WTC11 (cell line): ENCODE measurements around the gene SUPT3H. TPM values are rescaled to one million over a fixed set of nuclear protein-coding genes. Genes with fewer than 3 reads are reported as not detected.

Experiments used
- ATAC-seq: fragments of 200-7000 bp; cut with Tn5 transposase; 2 replicates; pipeline ENCODE4 v1.10.0; 2021; ENCODE audit warnings: mild to moderate bottlenecking, moderate library complexity
- CTCF ChIA-PET: fragments of 300-600 bp; sonication (Branson Sonifier 250); formaldehyde crosslinking; loops from one replicate; lab custom pipeline; 2021; ENCODE audit warnings: antibody characterized with exemption; lab: Charles Lee
- POLR2A ChIA-PET: fragments of 350-600 bp; sonication (Branson Sonifier 250); formaldehyde crosslinking; loops from one replicate; lab custom pipeline; 2021; ENCODE audit warnings: antibody characterized with exemption; lab: Charles Lee
- DNase-seq: peaks from one replicate; pipeline ENCODE4 v3.0.0; 2021; ENCODE audit warnings: low spot score
- H3K27ac Mint-ChIP-seq: 2 replicates; pipeline ENCODE4 v1.8.0; 2021; ENCODE audit warnings: mixed read lengths
- H3K27me3 Mint-ChIP-seq: 2 replicates; pipeline ENCODE4 v1.8.0; 2021; ENCODE audit warnings: low read depth, mild to moderate bottlenecking, moderate library complexity, mixed read lengths
- H3K36me3 Mint-ChIP-seq: 2 replicates; pipeline ENCODE4 v1.8.0; 2021; ENCODE audit warnings: mixed read lengths
- H3K4me1 Mint-ChIP-seq: 2 replicates; pipeline ENCODE4 v1.8.0; 2022; ENCODE audit warnings: mixed read lengths
- H3K4me3 Mint-ChIP-seq: 2 replicates; pipeline ENCODE4 v1.8.0; 2021; ENCODE audit warnings: mild to moderate bottlenecking, moderate library complexity, mixed read lengths
- H3K9me3 Mint-ChIP-seq: 2 replicates; pipeline ENCODE4 v1.8.0; 2021; ENCODE audit warnings: mixed read lengths
- CBFB ChIP-seq: sonication (generic); formaldehyde crosslinking; IDR thresholded peaks from 2 replicates; pipeline ENCODE4 v1.8.1; 2022; ENCODE audit warnings: mild to moderate bottlenecking, low read depth, missing genetic modification reagents
- CREB1 ChIP-seq: sonication (generic); formaldehyde crosslinking; IDR thresholded peaks from 2 replicates; pipeline ENCODE4 v1.8.0; 2023; ENCODE audit warnings: mild to moderate bottlenecking, missing genetic modification reagents
- ESRRA ChIP-seq: sonication (generic); formaldehyde crosslinking; IDR thresholded peaks from 2 replicates; pipeline ENCODE4 v1.8.1; 2022; ENCODE audit warnings: mild to moderate bottlenecking, missing genetic modification reagents, borderline replicate concordance
- FOXJ3 ChIP-seq: sonication (generic); formaldehyde crosslinking; IDR thresholded peaks from 2 replicates; pipeline ENCODE4 v1.9.0; 2021; ENCODE audit warnings: missing genetic modification reagents, mild to moderate bottlenecking, borderline replicate concordance
- FOXK1 ChIP-seq: sonication (generic); formaldehyde crosslinking; IDR thresholded peaks from 2 replicates; pipeline ENCODE4 v1.8.0; 2022; ENCODE audit warnings: mild to moderate bottlenecking, moderate library complexity, missing genetic modification reagents
- GABPB1 ChIP-seq: sonication (generic); formaldehyde crosslinking; IDR thresholded peaks from 2 replicates; pipeline ENCODE4 v1.8.1; 2023; ENCODE audit warnings: mild to moderate bottlenecking, missing genetic modification reagents
- JUN ChIP-seq: sonication (generic); formaldehyde crosslinking; IDR thresholded peaks from 2 replicates; pipeline ENCODE4 v1.8.0; 2023; ENCODE audit warnings: mild to moderate bottlenecking, missing genetic modification reagents
- NFATC4 ChIP-seq: fragments of 250-450 bp; sonication (Bioruptor Pico); IDR thresholded peaks from 2 replicates; pipeline ENCODE4 v1.9.0; 2021; ENCODE audit warnings: mild to moderate bottlenecking
- NFE2L1 ChIP-seq: sonication (generic); formaldehyde crosslinking; IDR thresholded peaks from 2 replicates; pipeline ENCODE4 v1.8.1; 2023; ENCODE audit warnings: missing genetic modification reagents
- OVOL2 ChIP-seq: fragments of 250-450 bp; sonication (Bioruptor Pico); IDR thresholded peaks from 2 replicates; pipeline ENCODE4 v1.9.0; 2021; ENCODE audit warnings: mild to moderate bottlenecking, borderline replicate concordance
- PRRX2 ChIP-seq: fragments of 250-450 bp; sonication (Bioruptor Pico); IDR thresholded peaks from 2 replicates; pipeline ENCODE4 v1.8.0; 2021; ENCODE audit warnings: mild to moderate bottlenecking
- SMAD4 ChIP-seq: sonication (generic); formaldehyde crosslinking; IDR thresholded peaks from 2 replicates; pipeline ENCODE4 v1.8.0; 2022; ENCODE audit warnings: mild to moderate bottlenecking, missing genetic modification reagents
- TEAD1 ChIP-seq: sonication (generic); formaldehyde crosslinking; IDR thresholded peaks from 2 replicates; pipeline ENCODE4 v1.8.0; 2022; ENCODE audit warnings: mild to moderate bottlenecking, missing genetic modification reagents
- ZBTB21 ChIP-seq: sonication (generic); formaldehyde crosslinking; IDR thresholded peaks from 2 replicates; pipeline ENCODE4 v1.8.1; 2023; ENCODE audit warnings: mild to moderate bottlenecking, missing genetic modification reagents, borderline replicate concordance
- ZNF121 ChIP-seq: sonication (generic); formaldehyde crosslinking; IDR thresholded peaks from 2 replicates; pipeline ENCODE4 v1.8.0; 2023; ENCODE audit warnings: missing genetic modification reagents
- total RNA-seq: library from RNA; stranded (reverse); gene quantifications from 3 replicates; pipeline ENCODE4 v1.2.3, GENCODE V29; 2021
- TF ChIP-seq, protein P1 (sequence below): sonication (generic); formaldehyde crosslinking; IDR thresholded peaks from 2 replicates; pipeline ENCODE4 v1.8.1; 2022; ENCODE audit warnings: mild to moderate bottlenecking, missing genetic modification reagents, moderate library complexity, borderline replicate concordance
- TF ChIP-seq, protein P2 (sequence below): sonication (generic); formaldehyde crosslinking; IDR thresholded peaks from 2 replicates; pipeline ENCODE4 v1.8.0; 2023; ENCODE audit warnings: missing genetic modification reagents
- TF ChIP-seq, protein P3 (sequence below): fragments of 250-450 bp; sonication (Bioruptor Pico); IDR thresholded peaks from 2 replicates; pipeline ENCODE4 v1.9.0; 2021; ENCODE audit warnings: mild to moderate bottlenecking
- TF ChIP-seq, protein P4 (sequence below): sonication (generic); formaldehyde crosslinking; IDR thresholded peaks from 2 replicates; pipeline ENCODE4 v1.8.1; 2023; ENCODE audit warnings: mild to moderate bottlenecking, missing genetic modification reagents, borderline replicate concordance
- TF ChIP-seq, protein P5 (sequence below): sonication (generic); formaldehyde crosslinking; IDR thresholded peaks from 2 replicates; pipeline ENCODE4 v1.8.1; 2022; ENCODE audit warnings: missing genetic modification reagents, borderline replicate concordance
- TF ChIP-seq, protein P6 (sequence below): sonication (generic); formaldehyde crosslinking; IDR thresholded peaks from 2 replicates; pipeline ENCODE4 v1.8.1; 2023; ENCODE audit warnings: mild to moderate bottlenecking, missing genetic modification reagents
- TF ChIP-seq, protein P7 (sequence below): sonication (generic); formaldehyde crosslinking; IDR thresholded peaks from 2 replicates; pipeline ENCODE4 v1.8.0; 2022; ENCODE audit warnings: mild to moderate bottlenecking, missing genetic modification reagents

SUPT3H gene
- total RNA-seq, 1 experiment from 2014 or later = 15.3 TPM

DNA sequence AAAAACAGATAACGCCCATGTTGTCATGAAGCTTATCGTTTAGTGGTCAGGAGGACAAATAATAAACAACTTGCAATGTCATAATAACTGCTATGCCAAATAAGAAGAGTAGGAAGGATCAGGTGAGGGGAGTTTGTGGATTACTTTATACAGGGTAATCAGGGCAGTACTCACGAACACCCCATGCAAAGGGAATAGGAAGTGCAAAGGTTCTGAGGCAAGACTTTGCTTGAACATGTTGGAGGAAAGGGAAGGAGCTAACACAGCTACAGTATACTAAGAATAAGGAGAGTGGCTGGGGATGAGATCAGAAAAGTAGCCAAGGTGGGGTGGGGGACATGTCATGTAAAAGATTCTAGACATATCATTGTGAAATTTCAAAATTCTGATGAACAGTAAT, 341.6 kb downstream of the SUPT3H start:
- no peak overlapping the region for H3K4me3 Mint-ChIP-seq
- no peaks in the 10 kb centered on the region for H3K27me3 Mint-ChIP-seq
- ChIA-PET POLR2A (no interaction called here), CTCF (no interaction called here)
- H3K4me1 Mint-ChIP-seq = no peaks in the 10 kb centered on the region; the same call in 1 of the 2 replicates
- no peaks in the 10 kb centered on the region for H3K9me3 Mint-ChIP-seq
- DNase-seq = no peak
- ATAC-seq = no peak
- TF ChIP-seq, protein P1, sequence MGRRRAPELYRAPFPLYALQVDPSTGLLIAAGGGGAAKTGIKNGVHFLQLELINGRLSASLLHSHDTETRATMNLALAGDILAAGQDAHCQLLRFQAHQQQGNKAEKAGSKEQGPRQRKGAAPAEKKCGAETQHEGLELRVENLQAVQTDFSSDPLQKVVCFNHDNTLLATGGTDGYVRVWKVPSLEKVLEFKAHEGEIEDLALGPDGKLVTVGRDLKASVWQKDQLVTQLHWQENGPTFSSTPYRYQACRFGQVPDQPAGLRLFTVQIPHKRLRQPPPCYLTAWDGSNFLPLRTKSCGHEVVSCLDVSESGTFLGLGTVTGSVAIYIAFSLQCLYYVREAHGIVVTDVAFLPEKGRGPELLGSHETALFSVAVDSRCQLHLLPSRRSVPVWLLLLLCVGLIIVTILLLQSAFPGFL = no peak
- TF ChIP-seq, protein P2, sequence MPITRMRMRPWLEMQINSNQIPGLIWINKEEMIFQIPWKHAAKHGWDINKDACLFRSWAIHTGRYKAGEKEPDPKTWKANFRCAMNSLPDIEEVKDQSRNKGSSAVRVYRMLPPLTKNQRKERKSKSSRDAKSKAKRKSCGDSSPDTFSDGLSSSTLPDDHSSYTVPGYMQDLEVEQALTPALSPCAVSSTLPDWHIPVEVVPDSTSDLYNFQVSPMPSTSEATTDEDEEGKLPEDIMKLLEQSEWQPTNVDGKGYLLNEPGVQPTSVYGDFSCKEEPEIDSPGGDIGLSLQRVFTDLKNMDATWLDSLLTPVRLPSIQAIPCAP (CRISPR knock-in tag) = no peak
- TF ChIP-seq, protein P3, sequence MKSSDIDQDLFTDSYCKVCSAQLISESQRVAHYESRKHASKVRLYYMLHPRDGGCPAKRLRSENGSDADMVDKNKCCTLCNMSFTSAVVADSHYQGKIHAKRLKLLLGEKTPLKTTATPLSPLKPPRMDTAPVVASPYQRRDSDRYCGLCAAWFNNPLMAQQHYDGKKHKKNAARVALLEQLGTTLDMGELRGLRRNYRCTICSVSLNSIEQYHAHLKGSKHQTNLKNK (CRISPR knock-in tag) = no peak
- TF ChIP-seq ZNF121 (CRISPR knock-in tag) = no peak
- no peak for TF ChIP-seq JUN (CRISPR knock-in tag)
- TF ChIP-seq, protein P4, sequence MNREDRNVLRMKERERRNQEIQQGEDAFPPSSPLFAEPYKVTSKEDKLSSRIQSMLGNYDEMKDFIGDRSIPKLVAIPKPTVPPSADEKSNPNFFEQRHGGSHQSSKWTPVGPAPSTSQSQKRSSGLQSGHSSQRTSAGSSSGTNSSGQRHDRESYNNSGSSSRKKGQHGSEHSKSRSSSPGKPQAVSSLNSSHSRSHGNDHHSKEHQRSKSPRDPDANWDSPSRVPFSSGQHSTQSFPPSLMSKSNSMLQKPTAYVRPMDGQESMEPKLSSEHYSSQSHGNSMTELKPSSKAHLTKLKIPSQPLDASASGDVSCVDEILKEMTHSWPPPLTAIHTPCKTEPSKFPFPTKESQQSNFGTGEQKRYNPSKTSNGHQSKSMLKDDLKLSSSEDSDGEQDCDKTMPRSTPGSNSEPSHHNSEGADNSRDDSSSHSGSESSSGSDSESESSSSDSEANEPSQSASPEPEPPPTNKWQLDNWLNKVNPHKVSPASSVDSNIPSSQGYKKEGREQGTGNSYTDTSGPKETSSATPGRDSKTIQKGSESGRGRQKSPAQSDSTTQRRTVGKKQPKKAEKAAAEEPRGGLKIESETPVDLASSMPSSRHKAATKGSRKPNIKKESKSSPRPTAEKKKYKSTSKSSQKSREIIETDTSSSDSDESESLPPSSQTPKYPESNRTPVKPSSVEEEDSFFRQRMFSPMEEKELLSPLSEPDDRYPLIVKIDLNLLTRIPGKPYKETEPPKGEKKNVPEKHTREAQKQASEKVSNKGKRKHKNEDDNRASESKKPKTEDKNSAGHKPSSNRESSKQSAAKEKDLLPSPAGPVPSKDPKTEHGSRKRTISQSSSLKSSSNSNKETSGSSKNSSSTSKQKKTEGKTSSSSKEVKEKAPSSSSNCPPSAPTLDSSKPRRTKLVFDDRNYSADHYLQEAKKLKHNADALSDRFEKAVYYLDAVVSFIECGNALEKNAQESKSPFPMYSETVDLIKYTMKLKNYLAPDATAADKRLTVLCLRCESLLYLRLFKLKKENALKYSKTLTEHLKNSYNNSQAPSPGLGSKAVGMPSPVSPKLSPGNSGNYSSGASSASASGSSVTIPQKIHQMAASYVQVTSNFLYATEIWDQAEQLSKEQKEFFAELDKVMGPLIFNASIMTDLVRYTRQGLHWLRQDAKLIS (CRISPR knock-in tag) = no peak
- TF ChIP-seq, protein P5, sequence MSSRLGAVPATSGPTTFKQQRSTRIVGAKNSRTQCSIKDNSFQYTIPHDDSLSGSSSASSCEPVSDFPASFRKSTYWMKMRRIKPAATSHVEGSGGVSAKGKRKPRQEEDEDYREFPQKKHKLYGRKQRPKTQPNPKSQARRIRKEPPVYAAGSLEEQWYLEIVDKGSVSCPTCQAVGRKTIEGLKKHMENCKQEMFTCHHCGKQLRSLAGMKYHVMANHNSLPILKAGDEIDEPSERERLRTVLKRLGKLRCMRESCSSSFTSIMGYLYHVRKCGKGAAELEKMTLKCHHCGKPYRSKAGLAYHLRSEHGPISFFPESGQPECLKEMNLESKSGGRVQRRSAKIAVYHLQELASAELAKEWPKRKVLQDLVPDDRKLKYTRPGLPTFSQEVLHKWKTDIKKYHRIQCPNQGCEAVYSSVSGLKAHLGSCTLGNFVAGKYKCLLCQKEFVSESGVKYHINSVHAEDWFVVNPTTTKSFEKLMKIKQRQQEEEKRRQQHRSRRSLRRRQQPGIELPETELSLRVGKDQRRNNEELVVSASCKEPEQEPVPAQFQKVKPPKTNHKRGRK (CRISPR knock-in tag) = no peak
- no peak overlapping the region for H3K27ac Mint-ChIP-seq
- H3K36me3 Mint-ChIP-seq = no peaks in the 10 kb centered on the region

DNA sequence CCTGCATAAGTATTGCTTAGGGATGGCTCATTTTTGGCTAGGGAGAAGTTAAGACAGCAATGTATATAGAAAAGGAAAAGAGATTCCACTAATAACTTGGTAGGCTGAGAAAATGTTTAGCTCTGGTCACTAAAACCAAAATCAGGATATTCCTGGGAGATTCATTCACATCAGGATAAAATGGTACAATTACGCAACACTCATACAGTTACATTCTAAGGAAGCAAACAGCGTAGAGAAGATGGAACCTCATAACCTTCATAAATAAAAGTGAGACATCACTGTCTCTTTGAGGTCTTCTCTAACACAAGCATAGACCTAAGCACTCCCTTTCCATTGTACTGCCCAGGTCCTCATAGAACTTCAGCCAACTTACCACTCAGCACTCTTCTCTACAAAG, 345.3 kb downstream of the SUPT3H start:
- no peak for DNase-seq
- no peak overlapping the region for H3K4me3 Mint-ChIP-seq
- H3K27me3 Mint-ChIP-seq = no peaks in the 10 kb centered on the region
- CTCF ChIA-PET = interaction anchor here (2.3 kb wide), 1 partner anchor 557 kb away, joined by 5 read pairs; no protein-coding TSS in a partner anchor
- TF ChIP-seq ESRRA (no peak), FOXJ3 (CRISPR knock-in tag) (no peak), OVOL2 (CRISPR knock-in tag) (no peak), CBFB (CRISPR knock-in tag) (no peak), GABPB1 (no peak), CREB1 (CRISPR knock-in tag) (no peak), TEAD1 (no peak), SMAD4 (CRISPR knock-in tag) (no peak), PRRX2 (CRISPR knock-in tag) (no peak), NFATC4 (no peak), FOXK1 (CRISPR knock-in tag) (no peak), ZBTB21 (no peak), NFE2L1 (CRISPR knock-in tag) (no peak)
- TF ChIP-seq, protein P6, sequence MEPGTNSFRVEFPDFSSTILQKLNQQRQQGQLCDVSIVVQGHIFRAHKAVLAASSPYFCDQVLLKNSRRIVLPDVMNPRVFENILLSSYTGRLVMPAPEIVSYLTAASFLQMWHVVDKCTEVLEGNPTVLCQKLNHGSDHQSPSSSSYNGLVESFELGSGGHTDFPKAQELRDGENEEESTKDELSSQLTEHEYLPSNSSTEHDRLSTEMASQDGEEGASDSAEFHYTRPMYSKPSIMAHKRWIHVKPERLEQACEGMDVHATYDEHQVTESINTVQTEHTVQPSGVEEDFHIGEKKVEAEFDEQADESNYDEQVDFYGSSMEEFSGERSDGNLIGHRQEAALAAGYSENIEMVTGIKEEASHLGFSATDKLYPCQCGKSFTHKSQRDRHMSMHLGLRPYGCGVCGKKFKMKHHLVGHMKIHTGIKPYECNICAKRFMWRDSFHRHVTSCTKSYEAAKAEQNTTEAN = no peak
- TF ChIP-seq, protein P7, sequence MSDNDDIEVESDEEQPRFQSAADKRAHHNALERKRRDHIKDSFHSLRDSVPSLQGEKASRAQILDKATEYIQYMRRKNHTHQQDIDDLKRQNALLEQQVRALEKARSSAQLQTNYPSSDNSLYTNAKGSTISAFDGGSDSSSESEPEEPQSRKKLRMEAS (CRISPR knock-in tag) = no peak
- TF ChIP-seq, protein P1 = no peak
- TF ChIP-seq, all 79 proteins: peak for 0
- H3K36me3 Mint-ChIP-seq = peaks cover 7% of the 10 kb centered on the region
- no peak overlapping the region for H3K27ac Mint-ChIP-seq
- no peak for ATAC-seq
- peaks cover 12% of the 10 kb centered on the region for H3K9me3 Mint-ChIP-seq
- POLR2A ChIA-PET = no interaction called here
- H3K4me1 Mint-ChIP-seq = no peaks in the 10 kb centered on the region; the same call in 1 of the 2 replicates
